IMR-90 (cell line): ENCODE data around the gene ZCCHC24. TPM values are rescaled to one million over a fixed set of nuclear protein-coding genes. Genes with fewer than 3 reads are reported as not detected.

ENCODE experiments used
- ATAC-seq: fragments of 200-7000 bp; cut with Tn5 transposase; 2 replicates; pipeline ENCODE4 v1.9.1; 2020; ENCODE audit warnings: low read depth, mild to moderate bottlenecking, moderate library complexity
- BruUV-seq: library from RNA; stranded (reverse); fragments of 400-500 nt; replicated peaks from 2 replicates; lab custom pipeline; 2021; lab: Mats Ljungman, UMichigan
- CTCF ChIA-PET: fragments of 300-600 bp; formaldehyde crosslinking; extraction: SDS; loops from one replicate; lab custom pipeline; 2021; ENCODE audit warnings: antibody characterized with exemption; lab: Yijun Ruan, JAX
- POLR2A ChIA-PET: fragments of 300-600 bp; sonication (Branson Sonifier 250); formaldehyde crosslinking; loops from one replicate; lab custom pipeline; 2022; ENCODE audit warnings: antibody characterized with exemption; ENCODE audit not compliant: unreplicated experiment; lab: Charles Lee
- DNase-seq: peaks from one replicate; pipeline ENCODE4 v3.0.0; 2013
- H2AFZ ChIP-seq: replicated peaks from 2 replicates; pipeline ENCODE3; 2013; ENCODE audit warnings: low read length, mild to moderate bottlenecking; ENCODE audit not compliant: poor library complexity
- H2AK5ac ChIP-seq: 2 replicates; pipeline ENCODE4 v1.6.1; 2013; ENCODE audit warnings: low read depth, low read length, inconsistent platforms
- H2AK9ac ChIP-seq: replicated peaks from 2 replicates; pipeline ENCODE3; 2013; ENCODE audit warnings: mild to moderate bottlenecking, low read depth, low read length, moderate library complexity; ENCODE audit not compliant: poor library complexity
- H2BK120ac ChIP-seq: 2 replicates; pipeline ENCODE4 v1.6.1; 2013; ENCODE audit warnings: low read depth, low read length, inconsistent platforms
- H2BK15ac ChIP-seq: 3 replicates; pipeline ENCODE4 v1.6.1; 2013; ENCODE audit warnings: low read depth, low read length, inconsistent platforms
- H2BK20ac ChIP-seq: 2 replicates; pipeline ENCODE4 v1.6.1; 2013; ENCODE audit warnings: low read depth, mild to moderate bottlenecking, inconsistent platforms, low read length, moderate library complexity
- H2BK5ac ChIP-seq: 2 replicates; pipeline ENCODE4 v1.6.1; 2013; ENCODE audit warnings: mild to moderate bottlenecking, low read depth, low read length, inconsistent platforms; ENCODE audit not compliant: poor library complexity, severe bottlenecking
- H3K14ac ChIP-seq: replicated peaks from 2 replicates; pipeline ENCODE4 v1.6.1; 2013; ENCODE audit warnings: low read depth, low read length, inconsistent platforms
- H3K18ac ChIP-seq: 2 replicates; pipeline ENCODE4 v1.6.1; 2013; ENCODE audit warnings: low read depth, low read length, control low read depth
- H3K23ac ChIP-seq: 2 replicates; pipeline ENCODE4 v1.6.1; 2013; ENCODE audit warnings: low read depth, low read length, inconsistent platforms
- H3K27ac ChIP-seq: 2 replicates; pipeline ENCODE4 v1.5.1; 2013; ENCODE audit warnings: mild to moderate bottlenecking, control low read depth, low read length; ENCODE audit not compliant: insufficient read depth
- H3K27me3 ChIP-seq: 2 replicates; pipeline ENCODE4 v1.6.1; 2013; ENCODE audit warnings: low read length; ENCODE audit not compliant: control insufficient read depth, insufficient read depth
- H3K36me3 ChIP-seq: 2 replicates; pipeline ENCODE4 v1.6.1; 2013; ENCODE audit warnings: low read length, mixed read lengths; ENCODE audit not compliant: control insufficient read depth, insufficient read depth
- H3K4ac ChIP-seq: 2 replicates; pipeline ENCODE4 v1.6.1; 2013; ENCODE audit warnings: low read depth, low read length, inconsistent platforms
- H3K4me1 ChIP-seq: 2 replicates; pipeline ENCODE4 v1.6.1; 2013; ENCODE audit warnings: low read length, mixed read lengths; ENCODE audit not compliant: control insufficient read depth, insufficient read depth
- H3K4me2 ChIP-seq: 2 replicates; pipeline ENCODE4 v1.6.1; 2013; ENCODE audit warnings: low read depth, mild to moderate bottlenecking, control low read depth, low read length, moderate library complexity
- H3K4me3 ChIP-seq: 2 replicates; pipeline ENCODE4 v1.5.1; 2013; ENCODE audit warnings: low read depth, mild to moderate bottlenecking, control low read depth, low read length, moderate library complexity; ENCODE audit not compliant: insufficient read depth
- H3K56ac ChIP-seq: 2 replicates; pipeline ENCODE4 v1.6.1; 2013; ENCODE audit warnings: low read length, inconsistent platforms; ENCODE audit not compliant: insufficient read depth; ENCODE audit errors: extremely low read depth
- H3K79me1 ChIP-seq, 2 experiments: 2 replicates each; pipeline ENCODE4 v1.6.1; 2013; ENCODE audit warnings: low read length in 2 of 2, inconsistent platforms in 1 of 2, low read depth in 1 of 2
- H3K9ac ChIP-seq: 2 replicates; pipeline ENCODE4 v1.6.1; 2013; ENCODE audit warnings: low read depth, low read length, control low read depth
- H3K9me1 ChIP-seq: 2 replicates; pipeline ENCODE4 v1.6.1; 2013; ENCODE audit warnings: low read length, inconsistent platforms; ENCODE audit not compliant: insufficient read depth
- H3K9me3 ChIP-seq: 2 replicates; pipeline ENCODE4 v1.6.1; 2013; ENCODE audit warnings: low read length; ENCODE audit not compliant: control insufficient read depth, insufficient read depth
- H4K20me1 ChIP-seq: 2 replicates; pipeline ENCODE4 v1.6.1; 2013; ENCODE audit warnings: low read length, inconsistent platforms; ENCODE audit not compliant: insufficient read depth
- H4K5ac ChIP-seq: 2 replicates; pipeline ENCODE4 v1.6.1; 2013; ENCODE audit warnings: mild to moderate bottlenecking, low read depth, low read length, control low read depth
- H4K8ac ChIP-seq, 2 experiments: 2 replicates each; pipeline ENCODE4 v1.6.1; 2013; ENCODE audit warnings: low read depth in 2 of 2, low read length in 2 of 2, control low read depth in 1 of 2, inconsistent platforms in 1 of 2
- H4K91ac ChIP-seq: 2 replicates; pipeline ENCODE4 v1.6.1; 2013; ENCODE audit warnings: low read depth, low read length, inconsistent platforms; ENCODE audit not compliant: insufficient read depth
- CHD1 ChIP-seq: IDR thresholded peaks from 2 replicates; pipeline ENCODE4 v1.6.1; 2012; ENCODE audit warnings: low read depth, low read length, improper control_type of control experiment
- MAFK ChIP-seq: IDR thresholded peaks from 2 replicates; pipeline ENCODE4 v1.6.1; 2012; ENCODE audit warnings: low read depth, low read length, improper control_type of control experiment
- NFE2L2 ChIP-seq: fragments of 150-350 bp; IDR thresholded peaks from 2 replicates; pipeline ENCODE4 v1.6.1; 2016; ENCODE audit warnings: low read depth, mild to moderate bottlenecking, low read length
- WGBS, 2 experiments: methylation state at CpG; one replicate each; pipeline versions ENCODE4 v1.1.5 to v1.1.7; 2013; ENCODE audit warnings: missing lambda C conversion rate in 2 of 2; ENCODE audit not compliant: insufficient read length in 1 of 2; ENCODE audit errors: extremely low coverage in 2 of 2; 5-methylcytosine and 5-hydroxymethylcytosine counted together
- dilution Hi-C: fragments of 300-500 bp; cut with HindIII; formaldehyde crosslinking; loops from one replicate; pipeline ENCODE4 v1.14.3; 2018; ENCODE audit warnings: low sequenced_read_pairs; ENCODE audit not compliant: unreplicated experiment
- in situ Hi-C: fragments of 300-500 bp; cut with MboI; formaldehyde crosslinking; loops from 3 replicates; pipeline ENCODE4 v1.14.3; 2019; ENCODE audit warnings: low sequenced_read_pairs, inconsistent platforms, mixed read lengths
- intact Hi-C: fragments of 100-400 bp; cut with micrococcal nuclease; formaldehyde crosslinking; loops from 2 replicates; pipeline ENCODE4 v1.10.0; 2022
- polyA plus RNA-seq, 3 experiments: library from polyadenylated mRNA; depleted of rRNA; stranded (reverse); fragments of >200 nt; gene quantifications; 2 replicates each; pipeline ENCODE4 v1.2.3, GENCODE V29; 2012; ENCODE audit warnings: low replicate concordance in 1 of 3
- total RNA-seq: library from RNA; depleted of rRNA; stranded (reverse); fragments of >200 nt; gene quantifications from 2 replicates; pipeline ENCODE4 v1.2.3, GENCODE V29; 2012
- TF ChIP-seq, protein P1 (sequence below): fragments of 150-350 bp; IDR thresholded peaks from 2 replicates; pipeline ENCODE4 v1.6.1; 2017; ENCODE audit warnings: mild to moderate bottlenecking, antibody characterized with exemption, low read length, low read depth

ZCCHC24 gene
- total and polyA plus RNA-seq, 2 of the 4 experiments (the other 2 are of a cell fraction) = 15.1 to 25.9 TPM

DNA sequence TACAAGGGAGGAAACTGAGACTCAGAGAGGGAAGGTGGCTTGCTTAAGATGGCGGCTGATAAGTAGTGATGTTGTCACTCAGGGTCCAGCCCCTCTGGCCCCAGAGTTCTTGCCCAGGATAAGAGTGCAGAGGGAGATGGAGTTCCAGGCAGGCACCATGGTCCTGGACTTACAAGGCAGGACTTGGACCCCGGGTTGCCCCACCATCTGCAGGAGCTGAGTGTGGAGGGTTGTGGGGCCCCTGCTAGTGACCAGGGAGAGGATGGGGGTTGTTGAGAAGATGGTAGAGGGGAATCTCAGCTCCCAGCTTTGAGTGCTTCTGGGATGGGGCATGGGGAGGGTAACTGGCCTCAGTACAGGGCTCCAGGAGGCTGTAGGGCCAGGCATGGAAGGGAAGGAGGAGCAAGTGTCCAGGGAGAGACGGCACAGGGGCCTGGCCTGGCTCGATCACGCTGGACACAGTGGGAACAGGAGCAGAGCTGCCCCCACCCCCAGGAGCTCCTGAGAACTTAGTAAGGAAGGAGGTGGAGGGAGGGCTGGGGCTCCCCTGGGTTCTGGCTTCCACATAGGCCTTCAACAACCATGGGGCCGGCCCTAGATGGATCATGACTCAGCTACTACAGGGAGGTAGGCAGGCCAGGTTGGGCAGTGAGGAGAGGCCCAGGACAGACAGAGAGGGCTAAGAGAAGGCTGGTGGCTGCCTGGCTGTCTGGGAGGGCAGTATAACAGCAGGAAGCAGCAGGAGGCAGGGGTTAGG is 69.9 kb downstream of the ZCCHC24 start:
- H4K20me1 ChIP-seq = no peaks in the 10 kb centered on the region
- H3K27me3 ChIP-seq = no peaks in the 10 kb centered on the region
- H3K4ac ChIP-seq = peak overlapping the region; percentile 90
- peak; percentile 46 for ATAC-seq
- H3K4me3 ChIP-seq = no peak overlapping the region
- dilution Hi-C loops (no loop called here), intact Hi-C loops (loop anchor here (2.0 to 10.0 kb wide), 2 partner anchors 159 to 233 kb away; no protein-coding TSS in a partner anchor), in situ Hi-C loops (loop anchor here (10.0 to 25.0 kb wide), 3 partner anchors 112 to 549 kb away; no protein-coding TSS in a partner anchor)
- H2AFZ ChIP-seq = peak overlapping the region; percentile 87
- no peak for TF ChIP-seq MAFK
- TF ChIP-seq NFE2L2 = peak; percentile 67
- no peak for TF ChIP-seq CHD1
- TF ChIP-seq, protein P1, sequence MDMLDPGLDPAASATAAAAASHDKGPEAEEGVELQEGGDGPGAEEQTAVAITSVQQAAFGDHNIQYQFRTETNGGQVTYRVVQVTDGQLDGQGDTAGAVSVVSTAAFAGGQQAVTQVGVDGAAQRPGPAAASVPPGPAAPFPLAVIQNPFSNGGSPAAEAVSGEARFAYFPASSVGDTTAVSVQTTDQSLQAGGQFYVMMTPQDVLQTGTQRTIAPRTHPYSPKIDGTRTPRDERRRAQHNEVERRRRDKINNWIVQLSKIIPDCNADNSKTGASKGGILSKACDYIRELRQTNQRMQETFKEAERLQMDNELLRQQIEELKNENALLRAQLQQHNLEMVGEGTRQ = no peak
- H2BK20ac ChIP-seq = peak overlapping the region; percentile 63
- H3K79me1 ChIP-seq = peaks cover 0 to 3% of the 10 kb centered on the region in 2 experiments; a peak in 1 of 4 replicates
- no peak overlapping the region for H3K56ac ChIP-seq
- ChIA-PET POLR2A (no interaction called here), CTCF (interaction anchor here (0.6 kb wide), 1 partner anchor 553 kb away, joined by 3 read pairs; no protein-coding TSS in a partner anchor)
- H2AK9ac ChIP-seq = peak overlapping the region; percentile 86
- no peaks in the 10 kb centered on the region for H3K36me3 ChIP-seq
- peak overlapping the region; percentile 83 for H2AK5ac ChIP-seq
- WGBS, 2 experiments = 80% methylated on average over 1 of the region's 6 CpGs; no CpG with 5 or more reads in 1 of the 2 experiments
- H4K91ac ChIP-seq = peak overlapping the region; percentile 92
- peak overlapping the region; percentile 89; the same call in 2 of the 3 replicates for H2BK15ac ChIP-seq
- peak overlapping the region; percentile 60 to 95; a peak in 3 of 4 replicates for H4K8ac ChIP-seq
- peaks cover 31% of the 10 kb centered on the region for H3K9me1 ChIP-seq
- no peaks in the 10 kb centered on the region for H3K9me3 ChIP-seq
- peak overlapping the region; percentile 31 for H2BK5ac ChIP-seq
- no peak overlapping the region for H3K27ac ChIP-seq
- peak overlapping the region; percentile 70 for H3K14ac ChIP-seq
- peak overlapping the region; percentile 63 for H3K18ac ChIP-seq
- H3K4me2 ChIP-seq = no peak overlapping the region
- peak overlapping the region; percentile 94 for H4K5ac ChIP-seq
- no TSS peak for BruUV-seq
- DNase-seq = peak; percentile 59
- H2BK120ac ChIP-seq = peak overlapping the region; percentile 86
- no peak overlapping the region for H3K9ac ChIP-seq
- peaks cover 20% of the 10 kb centered on the region for H3K4me1 ChIP-seq
- no peak overlapping the region for H3K23ac ChIP-seq
